Stimulated activated CD8-positive, alpha-beta memory T cell treated with anti-CD3 and anti-CD28 coated beads, Interleukin-4, amount 100 ng/mL, for 24 hours (primary cell): ENCODE results near the gene ZBTB7C.

ENCODE experiments used
- DNase-seq: peaks from one replicate; pipeline ENCODE4 v3.0.0-alpha.2; 2020; ENCODE audit warnings: low read depth

ZBTB7C gene

DNA sequence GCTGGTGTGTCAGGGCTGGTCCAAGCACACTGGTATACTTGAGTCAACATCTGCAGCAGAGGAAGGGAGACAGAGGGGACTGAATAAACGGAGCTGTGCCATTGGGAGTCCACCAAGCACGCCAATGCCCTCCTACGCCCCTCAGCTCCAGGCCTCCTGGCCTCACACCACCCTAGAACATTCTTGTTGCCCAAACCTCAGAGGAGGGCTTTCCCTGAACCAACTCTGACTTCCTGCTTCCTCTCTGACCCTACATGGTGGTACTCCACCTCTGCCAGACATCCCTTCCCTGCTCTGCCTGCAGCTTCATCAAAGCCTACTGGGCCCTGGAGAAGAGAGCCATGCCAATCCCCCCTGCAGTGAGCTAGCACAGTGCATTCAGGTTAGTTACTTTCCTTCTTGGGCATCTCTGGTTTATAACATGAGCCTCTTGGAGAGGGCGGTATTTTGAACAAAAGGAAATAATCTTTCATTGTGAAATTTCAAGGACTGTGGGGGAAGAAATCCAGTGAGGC, 54.4 kb downstream of the ZBTB7C start:
- DNase-seq, result no peak

DNA sequence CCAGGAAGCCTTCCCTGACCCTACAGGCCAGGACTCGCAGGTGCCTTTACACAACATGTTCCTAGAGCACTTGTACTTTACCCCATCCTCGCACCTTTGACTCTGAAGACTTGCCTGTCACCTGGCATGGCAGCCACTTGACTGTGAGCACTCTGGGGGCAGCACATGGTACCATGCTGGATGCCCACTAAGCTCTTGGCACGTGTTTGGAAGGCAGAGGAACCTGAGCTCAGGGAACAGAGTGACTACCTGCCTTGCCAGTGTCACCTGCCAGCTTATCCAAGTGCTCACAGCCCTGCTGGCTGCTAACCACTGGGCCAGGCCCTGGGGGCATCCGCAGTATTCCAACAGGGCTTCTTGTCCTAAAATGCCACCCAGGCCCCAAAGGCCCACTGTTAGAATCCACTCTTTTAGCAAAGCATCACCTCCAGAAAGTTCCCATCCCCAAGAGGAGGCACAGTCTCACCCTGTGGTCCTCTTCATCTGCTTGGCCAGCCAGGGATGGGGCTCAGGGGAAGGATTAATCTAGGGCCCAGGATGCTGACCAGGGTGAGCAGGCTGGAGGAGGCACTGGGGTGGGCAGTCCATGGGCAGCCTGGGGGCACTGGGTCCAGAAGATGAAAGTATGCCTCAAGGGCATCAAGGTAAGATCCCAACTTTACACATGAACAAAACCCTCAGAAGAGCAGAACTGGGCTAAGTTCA, 57.0 kb downstream of the ZBTB7C start:
- DNase-seq, result no peak

DNA sequence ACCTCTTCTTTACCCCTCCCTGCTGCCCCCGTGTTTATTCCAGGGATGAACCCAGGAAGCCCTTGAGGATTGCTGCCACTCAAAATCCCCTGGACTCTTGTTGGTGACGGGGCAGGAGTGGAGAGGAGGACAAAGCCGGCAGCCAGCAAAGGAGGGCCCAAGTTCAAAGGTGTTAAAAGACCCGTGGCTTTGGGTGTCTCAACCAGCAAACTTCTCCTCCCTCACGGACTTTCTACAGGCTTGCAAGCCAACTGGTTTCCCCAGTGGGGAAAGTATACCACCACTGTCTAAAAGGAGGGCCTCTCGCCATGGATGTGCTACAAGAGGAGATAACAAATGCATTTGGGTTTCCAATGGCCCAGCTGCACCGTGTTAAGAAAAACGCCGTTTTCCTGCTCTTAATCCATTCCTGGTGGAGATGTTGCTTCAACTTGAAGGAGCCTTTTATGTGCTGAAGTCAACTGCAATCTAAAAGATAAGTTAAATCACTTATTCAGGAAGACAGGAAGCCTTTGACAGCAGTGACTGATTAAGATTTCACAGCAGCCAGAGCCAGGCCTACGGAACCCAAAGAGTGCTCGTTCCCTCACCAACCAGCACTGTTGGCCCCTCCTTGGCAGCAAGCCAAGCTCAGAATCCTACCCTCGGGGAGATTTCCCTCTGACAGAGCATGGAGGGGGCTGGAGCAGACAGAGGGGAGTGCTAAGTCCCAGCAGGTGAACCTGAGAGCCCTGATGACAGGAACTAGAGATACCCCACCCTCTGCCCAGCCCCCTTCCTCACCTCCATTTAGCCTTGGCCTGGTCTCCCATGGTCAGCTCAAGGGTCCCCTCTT, 57.8 kb downstream of the ZBTB7C start:
- DNase-seq, result no peak

DNA sequence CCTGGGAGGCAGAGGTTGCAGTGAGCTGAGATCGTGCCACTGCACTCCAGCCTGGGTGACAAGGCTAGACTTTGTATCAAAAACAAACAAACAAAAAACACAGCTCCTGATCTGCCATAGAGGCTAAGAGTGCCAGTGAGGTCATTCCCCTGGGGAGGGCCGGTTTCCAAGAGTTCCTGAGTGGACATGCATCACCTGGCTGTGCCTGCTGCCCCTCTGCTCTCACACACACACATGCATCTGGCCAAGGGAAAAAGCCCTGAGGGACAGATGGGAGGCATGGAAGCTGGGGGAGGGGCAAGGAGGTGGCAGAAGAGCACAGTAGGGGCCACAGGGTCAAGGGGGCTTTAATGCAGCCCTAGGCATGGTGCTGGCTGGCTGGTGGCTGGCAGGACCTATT, 60.4 kb downstream of the ZBTB7C start:
- DNase-seq, result no peak

GRCh38 chr18:48347756-48348326, 61.3 kb downstream of the ZBTB7C start:
- no peak for DNase-seq

DNA sequence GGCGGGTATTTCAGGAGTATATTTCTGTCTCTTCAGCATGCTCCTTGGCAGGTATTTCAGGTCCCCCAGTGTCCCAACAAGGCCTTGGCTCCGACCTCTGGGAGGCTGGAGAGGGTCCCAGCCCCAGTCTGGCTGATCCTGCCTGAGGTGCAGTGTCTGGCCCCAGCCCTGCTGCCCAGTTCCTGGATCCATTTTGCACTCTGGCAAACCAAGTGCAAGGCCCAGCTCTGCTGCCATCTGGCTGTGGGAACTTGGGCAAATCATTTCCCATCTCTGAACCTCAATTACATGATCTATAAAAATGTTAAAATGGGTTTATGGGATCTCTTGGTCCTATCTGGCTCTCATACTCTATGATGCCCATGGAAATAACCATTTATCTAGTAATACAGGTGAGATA, 63.6 kb downstream of the ZBTB7C start:
- no peak for DNase-seq

DNA sequence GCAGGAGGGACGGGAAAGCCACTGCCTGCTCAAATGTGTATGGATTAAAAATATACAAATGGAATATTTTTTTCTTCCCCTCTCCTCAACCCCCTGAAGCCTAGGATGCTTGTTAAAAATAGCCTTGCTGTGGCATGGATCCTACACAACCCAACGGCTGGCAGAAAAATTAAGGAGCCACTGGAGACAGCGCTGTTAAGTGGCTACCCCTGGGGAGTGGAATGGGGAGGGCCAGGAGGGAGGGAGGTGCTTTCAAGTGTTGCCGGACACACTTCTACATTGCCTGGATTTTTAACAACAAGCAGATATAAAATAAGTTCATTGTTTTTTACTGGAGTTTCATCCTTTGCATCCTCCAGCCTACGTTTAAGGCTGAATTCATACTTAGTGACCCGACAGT, 66.6 kb downstream of the ZBTB7C start:
- no peak for DNase-seq

DNA sequence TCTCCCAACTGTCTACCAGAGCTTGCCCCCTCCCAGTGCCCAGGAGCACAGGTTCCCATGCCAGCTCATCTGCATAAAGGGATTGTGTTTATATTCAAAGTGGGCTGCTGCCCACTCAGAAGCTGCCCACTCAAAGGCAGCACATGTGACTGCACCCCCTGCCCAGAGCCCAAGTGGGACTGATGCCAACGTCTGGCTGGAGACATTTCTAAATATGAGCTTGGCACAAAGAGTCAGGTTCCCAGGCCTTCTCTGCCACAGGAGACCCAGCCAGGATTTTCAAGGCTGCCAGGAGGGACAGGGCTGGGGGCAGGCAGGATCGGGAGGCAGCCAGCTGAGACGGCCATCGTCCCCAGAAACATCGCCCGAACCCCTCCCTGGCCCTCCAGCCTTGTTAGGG, 67.1 kb downstream of the ZBTB7C start:
- DNase-seq, result no peak

DNA sequence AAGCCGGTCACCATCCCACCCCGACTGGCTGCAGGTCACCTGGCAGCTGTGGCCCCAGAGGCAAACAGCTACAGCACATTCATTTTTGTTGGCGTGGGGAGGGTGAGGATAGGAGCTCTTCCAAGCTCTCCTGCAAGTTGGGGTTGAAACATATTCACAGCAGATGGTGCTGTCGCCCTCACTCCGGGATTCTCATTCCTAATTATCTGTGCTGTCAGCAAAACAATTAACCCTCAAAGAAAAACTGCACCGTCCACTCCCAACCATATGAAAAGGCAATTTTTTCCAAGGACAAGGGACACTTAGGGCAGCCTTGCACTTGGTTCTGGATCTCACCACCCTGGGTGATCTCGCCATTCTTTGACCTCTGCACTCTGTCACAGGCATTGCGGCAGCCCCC, 68.6 kb downstream of the ZBTB7C start:
- DNase-seq, result no peak

- no peak for DNase-seq
Observed at GRCh38 chr18:48339692-48340091, 69.5 kb downstream of the ZBTB7C start.

DNA sequence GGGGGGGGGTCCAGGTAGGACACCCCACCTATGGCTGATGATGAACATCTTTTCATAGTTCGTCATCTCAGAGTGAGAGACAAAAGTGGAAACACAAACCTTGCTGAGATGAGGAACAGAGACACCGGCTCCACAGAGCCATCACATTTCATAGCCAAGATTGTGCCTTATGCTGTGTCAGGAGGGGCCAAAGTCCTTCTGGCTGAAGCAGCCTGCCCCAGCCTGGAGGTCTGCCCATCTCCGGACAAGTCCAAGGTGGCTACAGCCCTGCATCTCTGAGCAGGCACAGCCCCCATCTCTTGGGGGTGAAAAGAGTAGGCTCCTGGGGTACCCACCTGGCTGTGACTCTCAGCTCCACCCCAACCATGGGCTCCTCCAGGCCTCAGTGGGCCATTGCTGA, 70.3 kb downstream of the ZBTB7C start:
- DNase-seq, result no peak

GRCh38 chr18:48337053-48337452, 72.1 kb downstream of the ZBTB7C start:
- DNase-seq, result no peak

GRCh38 chr18:48336332-48336731, 72.9 kb downstream of the ZBTB7C start:
- DNase-seq, result no peak

DNA sequence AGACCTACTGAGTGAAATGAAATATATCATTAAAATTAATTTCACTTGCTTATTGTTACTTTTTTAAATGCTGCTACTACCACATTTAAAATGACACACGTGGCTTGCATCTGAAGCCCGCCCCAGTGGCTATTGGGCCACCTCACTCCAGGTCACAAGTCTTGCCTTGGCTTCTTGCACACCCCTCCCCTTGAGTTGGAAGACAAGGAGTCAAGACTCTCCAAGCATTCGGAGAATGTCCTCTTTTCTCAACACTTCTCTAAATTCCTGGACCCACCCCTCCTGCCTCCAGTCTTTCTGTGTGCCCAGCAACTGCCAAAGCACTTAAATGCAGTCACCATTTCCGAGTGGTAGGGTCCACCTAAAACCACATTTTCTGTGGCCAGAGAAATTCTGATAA, 73.4 kb downstream of the ZBTB7C start:
- DNase-seq, result no peak

DNA sequence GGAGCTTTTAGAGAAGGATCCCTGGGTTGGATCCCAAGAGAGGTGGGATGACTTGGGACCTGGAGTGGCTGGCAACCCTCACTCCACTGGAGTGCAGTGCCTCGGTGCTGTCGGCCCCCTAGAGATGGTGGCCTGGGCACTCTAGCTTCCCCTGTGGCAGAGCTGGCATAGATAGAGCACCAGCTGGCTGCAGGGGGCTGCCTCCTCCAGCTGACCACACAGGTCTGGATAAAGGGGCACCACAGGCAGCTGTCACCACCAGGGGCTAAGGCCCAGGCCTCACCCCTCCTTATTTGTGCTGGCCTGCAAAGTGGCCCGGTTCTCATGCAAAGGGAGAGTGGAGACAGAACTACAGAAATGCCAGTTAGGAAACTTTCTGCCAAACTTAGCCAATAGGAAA, 74.3 kb downstream of the ZBTB7C start:
- DNase-seq, result no peak

GRCh38 chr18:48333563-48333962, 75.6 kb downstream of the ZBTB7C start:
- DNase-seq, result no peak

GRCh38 chr18:48330016-48330991, 78.9 kb downstream of the ZBTB7C start:
- no peak for DNase-seq

- no peak for DNase-seq
Observed at GRCh38 chr18:48328473-48329210, 80.5 kb downstream of the ZBTB7C start.

DNA sequence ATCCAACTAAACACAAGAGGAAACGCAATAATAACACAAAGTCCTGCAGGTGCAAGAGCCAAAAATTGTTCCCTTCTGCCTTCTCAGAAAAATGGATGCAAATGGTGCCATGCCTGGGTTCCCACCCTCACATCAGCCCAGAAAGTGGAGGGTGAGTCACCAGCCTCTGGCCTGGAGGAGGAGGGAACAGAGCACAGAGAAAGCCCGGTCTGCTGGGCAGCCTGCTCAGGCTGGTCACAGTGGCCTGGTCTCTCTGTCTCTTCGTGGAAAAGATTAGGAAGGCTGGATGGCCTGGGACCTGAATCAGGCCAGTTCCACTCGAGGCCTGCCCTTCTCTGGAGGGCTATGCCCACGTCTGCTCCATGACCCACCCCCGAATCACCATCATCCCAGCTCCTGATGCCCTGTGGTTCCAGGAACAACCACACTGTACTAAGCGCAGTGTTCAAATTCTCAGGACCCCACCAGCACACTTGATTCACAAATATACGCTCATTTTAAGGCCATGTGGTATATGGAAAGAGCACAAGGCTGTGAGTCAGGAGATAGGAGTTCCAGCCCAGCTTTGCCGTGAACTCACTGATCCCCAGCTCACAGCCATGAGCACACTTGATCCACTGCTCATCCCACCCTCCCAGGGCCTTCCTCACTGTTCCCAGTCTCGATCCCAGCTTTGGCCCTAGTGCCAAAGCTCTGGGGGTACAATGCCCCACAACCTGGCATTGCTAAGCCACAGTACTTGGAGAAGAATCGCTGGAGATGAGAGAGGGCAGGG, 82.1 kb downstream of the ZBTB7C start:
- no peak for DNase-seq

GRCh38 chr18:48325115-48325665, 84.0 kb downstream of the ZBTB7C start:
- DNase-seq, result no peak
